UCSD-AML1 (cell line): Measurements from ENCODE around the gene SEMA3F.
A peak's percentile ranks its signal among the peaks of the same experiment; 100 is the strongest.

Experiments
- DNase-seq: peaks from one replicate; lab custom pipeline; 2025; ENCODE audit not compliant: unreplicated experiment; lab: John Stamatoyannopoulos, UW

The SEMA3F gene

DNA sequence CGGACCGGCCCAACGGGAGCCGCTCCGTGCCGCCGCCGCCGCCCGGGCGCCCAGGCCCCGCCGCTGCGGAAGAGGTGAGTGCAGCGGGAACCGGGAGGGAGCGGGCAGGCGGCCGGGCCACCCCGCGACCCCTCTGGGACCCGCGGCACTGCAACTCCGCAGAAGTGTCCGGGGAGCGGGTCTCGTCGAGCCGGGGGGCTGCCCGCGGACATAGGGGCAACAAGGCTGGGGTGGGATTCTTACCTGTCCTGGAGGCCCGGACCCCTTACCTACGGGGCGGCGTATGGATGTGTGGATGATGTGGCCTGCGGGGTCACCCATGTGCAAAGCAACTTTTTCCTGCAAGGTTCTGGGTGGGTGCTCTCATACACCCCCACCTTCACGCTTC is 361 bp downstream of the SEMA3F start:
- DNase-seq = no peak

DNA sequence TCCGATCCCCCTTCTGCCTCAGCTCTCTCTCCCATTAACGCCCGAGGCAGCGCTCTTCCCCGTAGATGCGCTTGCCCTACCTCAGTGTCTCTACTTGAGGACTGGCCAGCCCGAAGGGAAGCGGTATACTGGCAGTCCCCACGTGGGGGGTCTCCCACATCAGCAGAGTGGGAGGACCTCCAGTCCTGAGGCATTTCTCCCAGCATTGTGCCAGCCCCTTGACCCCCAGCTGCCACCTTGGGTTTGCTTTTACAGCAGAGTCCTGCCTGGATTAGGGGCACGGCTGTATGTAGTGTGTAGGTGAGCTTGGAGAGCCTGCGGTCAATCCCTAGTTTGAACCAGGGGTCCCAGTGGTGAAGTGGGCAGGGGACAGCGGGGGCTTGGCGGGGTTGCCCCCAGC is 767 bp downstream of the SEMA3F start:
- peak; percentile 29 for DNase-seq

DNA sequence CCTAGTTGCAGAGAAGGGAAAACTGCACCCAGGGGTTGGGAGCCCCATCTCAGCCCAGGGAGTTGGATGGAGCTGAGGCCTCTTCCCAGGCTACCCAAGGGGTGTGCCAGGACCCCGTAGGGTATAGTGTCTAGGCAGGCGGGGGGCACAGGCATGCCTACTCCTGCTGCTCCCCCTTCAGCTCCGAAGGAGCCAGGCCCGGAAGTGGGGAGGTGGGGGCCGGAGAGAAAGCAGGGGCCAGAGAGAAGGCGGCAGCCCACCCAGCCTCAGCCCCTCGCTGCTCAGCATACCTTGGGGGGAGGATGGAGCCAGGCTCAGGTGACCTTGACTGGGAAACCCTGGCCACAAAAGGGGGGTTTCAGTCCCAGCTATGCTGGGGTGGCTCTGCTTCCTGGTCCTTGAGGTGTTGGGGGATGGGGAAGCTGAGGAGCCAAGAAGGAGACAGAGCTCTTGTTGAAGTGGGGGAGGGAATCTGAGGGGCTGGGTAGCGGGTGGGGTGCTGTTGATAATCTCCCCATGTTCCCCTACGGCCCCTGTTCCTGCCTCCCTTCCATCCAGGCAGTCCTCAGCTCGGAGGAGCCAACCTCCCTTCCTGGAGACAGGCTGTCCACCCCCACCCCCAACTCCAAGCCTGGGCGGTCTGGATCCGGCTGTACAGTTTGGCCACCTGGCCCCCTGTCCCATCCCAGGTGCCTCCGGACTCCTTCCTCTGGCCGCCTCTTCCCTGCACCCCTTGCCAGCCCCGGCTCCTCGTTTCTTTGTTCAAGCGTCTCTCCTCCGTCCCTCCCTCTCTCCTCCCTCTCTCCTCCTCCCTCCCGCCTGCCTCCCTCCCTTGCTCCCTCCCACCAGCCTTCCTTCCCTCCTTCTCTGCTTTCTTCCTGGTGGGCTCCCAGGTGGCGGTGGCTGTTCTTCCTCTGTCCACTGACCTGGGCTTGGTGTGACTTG is 1.7 kb downstream of the SEMA3F start:
- DNase-seq = peak; percentile 47

DNA sequence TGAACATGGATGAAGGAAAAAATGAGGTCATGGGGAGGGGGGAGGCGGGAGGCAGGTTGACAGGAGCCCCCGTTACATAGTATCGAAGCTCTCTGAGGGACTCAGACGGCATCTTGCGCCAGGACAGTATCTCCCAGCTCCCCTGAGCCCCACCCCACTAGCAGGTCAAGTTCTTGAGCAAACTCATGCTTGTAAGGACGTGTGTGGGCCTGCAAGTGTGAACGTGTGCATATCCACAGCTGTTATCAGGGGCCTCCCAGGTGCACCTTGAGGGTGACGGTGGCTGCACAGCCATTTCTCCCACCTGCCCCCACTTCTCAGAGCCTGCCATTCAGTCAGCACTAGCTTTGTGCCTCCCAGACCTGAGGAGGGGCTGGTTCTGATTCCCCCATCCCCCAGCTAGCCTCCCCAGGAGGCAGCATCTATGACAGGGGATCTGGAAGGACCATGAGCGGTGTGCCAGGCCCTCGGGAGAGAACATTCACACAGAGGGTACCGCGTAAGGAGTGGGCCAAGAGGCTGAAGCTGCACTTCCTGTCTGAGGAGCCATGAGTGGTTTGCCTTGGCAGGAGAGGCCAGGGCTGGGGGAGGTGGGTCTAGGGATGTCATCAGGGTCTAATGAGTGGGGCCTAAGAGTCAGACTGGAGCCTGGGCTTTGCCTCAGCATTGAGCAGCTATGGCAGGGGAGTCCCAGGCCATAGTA is 2.9 kb downstream of the SEMA3F start:
- DNase-seq = peak; percentile 46

DNA sequence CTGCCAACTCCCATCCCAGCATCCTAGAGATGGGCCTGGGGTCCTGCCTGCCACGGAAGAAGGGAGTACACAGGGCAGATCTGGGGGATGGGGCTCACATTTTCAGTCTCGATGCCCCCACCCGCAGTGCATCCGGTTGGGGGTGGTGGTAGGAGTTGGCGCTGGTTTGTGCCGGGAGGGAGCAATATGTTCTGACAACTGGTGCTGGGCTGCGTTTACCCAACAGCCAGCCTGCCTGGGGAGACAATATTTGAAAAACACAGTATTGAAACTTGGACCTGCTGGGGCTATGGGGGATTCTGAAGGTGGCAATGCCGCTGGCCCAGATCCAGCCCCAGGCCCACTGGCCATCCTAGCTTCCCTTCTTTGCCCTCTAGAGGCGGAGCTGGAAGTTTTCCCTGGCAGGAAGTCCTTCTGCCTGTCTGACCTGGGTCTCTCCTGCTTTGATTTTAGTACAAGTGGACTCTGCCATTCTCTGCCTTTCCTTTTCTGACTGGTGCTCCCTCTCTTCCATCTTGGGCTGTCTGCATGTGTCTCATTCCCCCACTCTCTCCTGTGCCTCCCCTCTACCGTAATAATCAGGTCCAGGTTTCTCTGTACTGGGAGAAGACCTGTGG is 3.5 kb downstream of the SEMA3F start:
- DNase-seq = no peak

DNA sequence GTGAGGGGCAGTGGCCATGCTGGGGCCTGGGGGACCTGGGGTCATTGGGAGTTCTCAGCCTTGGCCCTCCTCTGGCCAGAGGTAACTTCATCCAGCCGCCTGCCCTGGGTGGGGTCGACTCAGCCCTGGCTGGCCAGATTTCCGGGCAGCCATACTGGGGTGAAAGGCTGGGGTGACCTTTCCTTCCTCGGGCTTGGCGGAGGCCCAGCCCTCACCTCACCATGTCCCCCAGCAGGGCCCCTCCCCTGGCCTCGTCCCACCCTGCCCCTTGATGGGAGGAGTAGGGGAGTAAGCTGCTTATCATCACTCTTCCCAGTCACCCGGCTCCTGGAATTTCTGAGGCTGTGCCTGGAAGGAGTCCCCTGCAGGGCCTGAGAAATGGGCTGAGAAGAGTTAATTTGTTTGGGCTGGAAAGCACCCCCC is 5.4 kb downstream of the SEMA3F start:
- no peak for DNase-seq

DNA sequence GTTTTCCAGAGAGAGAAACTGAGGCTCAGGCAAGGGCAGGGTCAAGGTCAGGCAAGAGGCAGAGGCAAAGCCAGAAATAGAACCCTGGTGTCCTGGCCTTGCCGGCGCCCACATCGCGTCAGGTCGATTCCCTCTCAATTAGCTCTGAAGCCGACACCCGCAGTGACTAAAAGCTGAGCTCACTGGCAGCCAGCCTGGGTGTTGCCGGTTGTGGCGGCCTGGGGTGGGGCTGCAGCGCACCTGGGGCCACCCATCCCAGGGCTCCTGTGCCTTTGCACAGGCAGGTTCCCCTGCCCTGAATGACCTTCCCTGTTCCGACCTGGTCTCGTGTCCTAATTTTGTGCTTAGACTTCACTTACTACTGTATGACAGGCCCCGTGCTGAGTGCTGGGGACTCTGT is 6.2 kb downstream of the SEMA3F start:
- no peak for DNase-seq

DNA sequence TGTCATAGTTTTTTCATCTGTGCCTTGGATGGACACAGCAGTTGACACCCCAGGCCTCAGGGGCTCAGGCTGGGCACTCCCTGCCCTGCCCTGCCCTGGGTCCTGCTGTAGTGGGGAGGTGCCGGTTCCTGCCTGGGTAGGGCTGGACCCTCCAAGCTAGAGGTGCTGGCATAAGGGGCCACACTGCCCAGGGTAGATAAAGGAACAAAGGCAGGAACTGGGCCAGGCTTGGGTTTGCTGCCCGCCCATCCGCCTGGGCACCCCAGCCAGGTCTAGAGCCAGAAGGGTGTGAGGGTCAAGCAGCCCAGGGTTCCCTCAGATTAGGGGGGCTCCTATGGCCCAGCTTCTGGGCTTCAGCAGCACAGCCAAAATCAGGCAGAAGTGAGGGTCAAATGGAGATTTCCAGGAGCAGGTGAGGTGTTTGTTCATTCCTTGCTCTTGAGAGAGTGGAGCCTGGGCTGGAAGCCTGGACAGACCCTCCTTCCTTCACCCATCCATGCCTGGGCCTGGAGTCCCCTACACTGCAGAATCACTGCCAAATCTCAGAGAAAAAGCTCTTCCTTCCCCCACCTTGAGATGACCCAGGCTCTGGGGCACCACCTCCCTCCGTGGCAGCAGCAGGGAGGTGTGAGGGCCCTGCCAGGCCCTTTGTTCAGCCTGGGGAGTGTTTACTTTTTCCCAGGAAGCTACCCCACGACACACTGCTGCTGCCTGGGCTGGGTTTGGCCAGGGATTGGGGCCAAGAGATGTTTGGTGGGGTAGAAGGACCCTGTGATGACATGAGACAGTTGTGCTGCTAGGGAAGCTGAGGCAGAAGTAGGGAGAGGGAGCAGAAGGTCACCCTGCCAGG is 7.1 kb downstream of the SEMA3F start:
- no peak for DNase-seq

DNA sequence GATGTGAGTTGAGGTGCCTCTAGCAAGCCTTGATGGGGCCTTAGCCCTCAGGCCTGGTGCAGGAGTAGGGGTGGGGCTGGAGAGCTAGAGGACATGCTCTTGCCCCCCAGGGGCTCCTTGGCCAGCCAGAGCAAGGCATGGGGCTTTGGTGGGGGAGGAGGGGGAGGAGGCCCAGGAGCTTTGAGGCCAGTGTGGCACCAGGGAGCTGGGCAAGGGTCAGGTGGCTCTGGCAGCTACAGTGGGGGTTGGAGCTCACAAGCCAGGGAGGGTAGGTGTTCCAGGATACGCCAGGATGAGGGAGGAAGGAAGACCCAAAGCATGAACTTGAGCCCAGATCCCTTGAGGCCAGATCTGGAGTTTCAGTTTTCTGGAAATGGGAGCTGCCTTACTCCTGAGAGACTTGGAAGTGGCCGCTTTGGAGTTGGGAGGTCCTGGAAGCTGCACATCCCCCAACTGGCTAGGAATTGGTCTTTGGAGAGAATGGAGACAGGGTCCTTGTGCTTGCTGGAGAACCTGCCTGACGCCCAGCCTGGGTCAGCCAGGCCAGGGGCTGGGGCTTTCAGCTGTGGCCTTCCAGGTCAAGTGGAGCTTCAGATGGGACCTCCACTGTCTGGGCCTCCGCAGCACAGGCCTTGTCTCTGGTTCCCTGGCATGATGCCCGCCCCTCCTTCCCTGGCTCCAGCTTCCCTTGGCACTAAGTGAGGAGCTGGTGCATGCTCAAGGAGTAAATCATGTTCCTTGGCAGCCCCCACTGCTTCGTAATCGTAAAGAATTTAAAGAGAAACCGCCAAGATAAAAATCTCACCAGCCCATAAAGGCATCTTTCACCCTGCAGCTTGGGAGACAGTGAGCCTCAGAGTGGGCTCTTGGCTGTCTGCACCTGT is 8.7 kb downstream of the SEMA3F start:
- no peak for DNase-seq

DNA sequence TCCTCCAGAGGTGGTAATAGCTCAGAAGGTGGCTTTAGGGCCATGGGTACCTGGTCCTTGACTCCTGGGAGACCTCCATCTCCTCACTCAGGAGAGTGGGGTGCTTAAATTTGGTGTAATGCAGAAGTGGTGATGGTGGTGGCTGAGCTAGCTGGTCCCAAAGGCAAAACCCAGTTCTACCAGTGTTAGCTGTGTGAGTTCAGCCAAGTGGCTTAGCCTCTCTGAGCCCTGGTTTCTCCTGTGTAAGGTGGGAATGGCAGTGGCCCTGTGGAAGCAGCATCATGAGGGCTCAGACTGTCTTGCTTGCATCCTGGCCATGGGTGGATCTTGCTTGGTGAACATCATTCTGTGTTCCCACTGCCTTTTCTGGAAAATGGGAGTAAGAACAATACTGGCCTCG is 9.4 kb downstream of the SEMA3F start:
- DNase-seq = no peak

DNA sequence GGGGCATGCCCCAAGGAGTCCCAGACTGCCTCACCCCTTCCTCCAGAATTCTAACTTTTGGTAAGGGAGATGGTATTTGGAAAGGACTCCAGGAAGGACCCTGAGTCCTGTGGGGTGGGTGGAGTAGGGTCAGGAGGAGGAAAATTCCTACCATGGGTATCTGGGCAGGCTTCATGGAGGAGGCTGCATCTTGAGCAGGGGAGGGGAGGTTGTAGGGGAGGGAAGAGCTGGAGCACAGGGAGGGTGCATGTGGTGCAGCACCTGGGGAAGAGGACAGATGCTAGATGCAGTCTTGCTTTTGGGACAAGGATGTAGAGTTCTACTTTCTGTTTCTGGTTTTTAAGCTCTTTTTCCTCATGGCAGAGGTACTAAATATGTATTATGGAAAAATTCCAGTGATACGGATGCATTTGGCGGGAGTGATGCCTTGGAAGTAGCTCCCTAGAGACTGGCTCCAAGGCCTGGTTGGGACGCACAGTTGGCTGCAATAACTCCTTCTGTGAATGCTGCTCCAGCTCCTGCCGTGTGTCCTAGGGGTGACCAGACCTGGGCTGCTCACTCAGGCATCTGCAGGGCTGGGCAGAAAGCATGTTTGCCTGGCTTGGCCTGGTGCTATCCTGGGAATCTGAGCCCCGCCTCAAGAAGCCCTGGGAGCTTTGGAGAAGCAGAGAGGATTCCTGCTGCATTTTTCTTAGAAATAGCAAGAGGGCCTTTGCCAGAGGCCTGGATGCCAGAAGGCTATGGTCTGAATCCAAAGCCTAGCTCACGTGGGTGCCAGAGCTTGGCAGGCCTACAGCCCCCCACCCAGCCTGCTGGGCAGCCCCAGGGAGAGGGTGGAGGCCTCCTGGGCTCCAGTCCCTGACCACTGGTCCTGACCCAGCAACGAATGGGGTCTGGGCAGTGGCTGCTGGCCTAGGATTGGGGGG is 10.1 kb downstream of the SEMA3F start:
- DNase-seq = no peak

DNA sequence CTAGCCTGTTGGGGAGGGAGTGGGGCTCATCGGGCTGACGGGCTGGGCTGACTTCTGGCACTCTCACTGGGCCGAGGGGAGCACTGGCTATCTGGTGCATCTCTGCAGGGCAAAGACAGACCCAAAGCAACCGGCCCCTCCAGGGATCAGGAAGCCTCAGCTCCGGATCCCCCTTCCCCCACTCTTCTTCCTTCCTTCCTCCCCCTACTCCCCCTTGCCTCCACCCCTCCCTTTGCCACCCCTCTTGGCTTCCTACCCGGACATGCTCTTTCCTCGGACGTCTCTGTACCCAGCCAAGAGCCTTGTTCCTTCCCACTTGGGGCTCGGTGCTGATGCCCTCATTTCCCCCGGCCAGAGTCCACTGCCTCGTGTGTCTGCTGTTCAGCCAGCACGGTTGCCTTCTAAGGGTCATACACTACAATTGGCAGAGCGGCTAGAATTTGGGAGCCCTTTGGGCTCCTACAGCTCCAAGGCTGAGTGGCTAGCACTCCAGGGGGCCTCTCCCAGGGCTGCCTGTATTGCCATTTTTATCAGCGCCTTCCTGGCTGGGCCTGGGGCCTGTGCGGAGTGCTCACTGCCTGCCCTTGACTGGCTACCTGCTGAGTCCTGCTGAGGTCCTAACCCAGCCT is 10.9 kb downstream of the SEMA3F start:
- DNase-seq = peak; percentile 64

DNA sequence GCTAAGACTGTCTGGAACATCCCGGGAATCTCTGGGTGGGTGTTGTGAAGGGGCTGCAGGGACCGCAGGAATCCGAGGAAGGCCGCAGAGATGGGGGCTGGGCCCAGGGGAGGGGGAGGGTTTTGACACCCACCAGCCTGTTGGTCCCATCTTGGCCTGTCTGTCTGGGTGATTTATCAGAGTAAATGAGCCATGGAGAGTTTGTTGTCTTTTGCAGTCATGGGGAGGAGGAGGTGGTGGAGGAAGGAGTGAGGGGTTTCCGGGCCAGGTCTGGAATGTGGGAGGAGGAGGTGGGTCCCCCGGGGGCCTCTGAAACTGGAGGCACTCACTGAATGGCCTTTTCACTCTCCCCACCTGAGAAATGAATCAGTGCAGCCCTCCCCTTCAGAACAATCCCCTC is 11.5 kb downstream of the SEMA3F start:
- no peak for DNase-seq

DNA sequence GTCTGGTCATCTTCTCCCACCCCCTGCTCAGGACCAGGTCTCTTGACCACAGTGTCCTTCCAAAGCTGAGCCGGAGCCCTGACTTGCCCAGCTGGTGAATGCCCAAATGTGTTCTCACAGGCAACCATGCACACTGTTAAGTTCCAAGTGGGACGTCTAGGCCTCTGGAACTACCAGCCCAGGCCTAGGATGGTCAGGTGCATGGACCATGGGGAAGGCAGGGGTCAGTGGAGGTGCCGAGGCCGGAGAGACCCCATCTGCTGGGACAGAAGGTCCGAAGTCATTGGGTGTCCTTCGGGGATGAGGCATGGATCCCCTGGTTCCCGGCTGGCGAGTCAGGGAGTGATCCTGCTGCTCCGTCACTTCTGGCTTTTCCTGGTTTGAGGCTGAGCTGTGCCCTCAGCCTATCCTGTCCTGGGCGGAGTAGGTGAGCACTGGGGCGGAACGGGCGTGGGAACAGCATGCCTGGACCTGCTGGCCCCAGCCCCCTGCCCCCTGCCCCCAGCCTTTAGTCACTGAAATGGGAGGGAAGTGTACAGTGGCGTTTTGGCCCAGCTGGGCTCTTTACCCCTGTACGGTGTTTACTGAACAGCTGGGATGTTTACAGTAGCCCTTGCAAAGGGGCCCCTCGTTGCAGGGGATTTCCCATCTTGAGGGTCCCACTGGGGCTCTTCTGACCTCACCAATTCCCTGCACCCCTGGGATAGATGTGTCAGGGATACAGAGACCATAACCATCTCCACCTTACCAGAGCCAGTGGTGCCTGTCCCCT is 12.1 kb downstream of the SEMA3F start:
- no peak for DNase-seq

DNA sequence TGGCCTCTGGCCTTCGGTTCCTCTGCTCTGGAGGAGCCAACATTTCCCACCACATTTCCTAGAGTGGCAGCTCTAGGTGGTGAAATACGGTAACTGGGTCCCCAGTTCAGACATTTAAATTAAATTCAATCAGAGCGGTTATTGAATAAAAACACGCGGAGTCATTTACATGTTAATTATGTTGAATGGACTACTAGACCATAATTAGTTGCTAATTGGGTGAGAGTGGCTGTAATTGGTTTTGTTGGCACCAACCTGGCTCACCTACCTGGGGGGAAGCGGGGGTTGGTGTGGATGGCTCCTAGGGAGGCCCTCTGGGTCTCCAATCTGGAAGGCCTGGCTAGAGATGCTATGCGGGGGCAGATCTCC is 12.7 kb downstream of the SEMA3F start:
- no peak for DNase-seq

DNA sequence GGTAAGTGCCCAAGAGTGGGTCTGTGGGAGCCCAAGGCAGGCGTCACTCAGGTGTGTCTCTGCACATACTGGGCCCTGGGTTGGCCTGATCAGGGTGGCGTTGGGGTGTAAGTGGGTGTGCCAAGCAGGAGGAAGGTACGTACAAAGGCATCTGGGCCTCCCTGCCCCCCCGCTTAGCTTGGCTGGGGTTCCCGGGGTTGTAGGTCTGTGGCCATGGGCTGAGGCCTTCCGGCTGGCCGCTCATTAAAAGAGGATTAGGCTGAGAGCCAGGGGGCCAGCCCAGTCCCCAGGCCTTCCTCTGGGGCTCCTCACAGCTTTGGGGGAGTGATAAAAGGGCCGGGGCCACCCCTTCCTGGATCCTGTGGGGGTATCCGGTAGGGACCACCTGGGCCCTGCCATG is 13.3 kb downstream of the SEMA3F start:
- DNase-seq = no peak

DNA sequence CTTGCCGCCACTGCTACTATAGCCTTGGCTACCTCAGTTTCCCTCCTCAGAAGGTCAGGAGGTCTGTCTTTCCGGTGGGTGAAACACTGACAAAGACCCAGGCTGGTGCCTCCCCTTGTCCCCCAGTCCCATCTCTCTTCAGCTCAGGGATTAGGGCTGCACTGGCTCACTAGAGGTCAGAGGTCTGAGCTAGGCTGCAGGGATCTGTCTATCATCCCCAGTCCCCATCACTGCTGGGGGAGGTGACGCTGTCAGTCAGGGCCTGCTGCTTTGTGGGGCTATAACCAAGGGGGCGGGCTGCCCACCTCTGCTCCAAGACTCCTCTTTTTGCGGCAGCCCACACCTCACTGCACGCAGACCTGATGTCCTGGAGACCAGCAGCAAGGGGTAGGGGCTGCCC is 13.7 kb downstream of the SEMA3F start:
- no peak for DNase-seq
